ENCODE results near the gene SOCS6. TPM values are rescaled to one million over a fixed set of nuclear protein-coding genes. Genes with fewer than 3 reads are reported as not detected.

Gene SOCS6
- total and polyA plus RNA-seq, 2 donors (not counting 3 experiments of a cell fraction or from before 2014, with no cell fraction given), result 8.6 to 15.0 TPM

- TF ChIP-seq GATA2 (IDR thresholded peaks at IDR 0.05; ENCODE audit: insufficient read depth, insufficient read length, low read depth, low read length) (no peak), POLR2AphosphoS5 (IDR thresholded peaks at IDR 0.05; ENCODE audit: insufficient read depth, low read depth, low read length) (no peak), FOS (IDR thresholded peaks at IDR 0.05; ENCODE audit: borderline replicate concordance, insufficient read depth, low read length) (no peak), POLR2A (IDR thresholded peaks at IDR 0.05; ENCODE audit: low read depth, low read length) (no peak), JUN (IDR thresholded peaks at IDR 0.05; ENCODE audit: borderline replicate concordance, insufficient read depth, insufficient read length, low read depth) (no peak), MAX (IDR thresholded peaks at IDR 0.05; ENCODE audit: insufficient read depth, insufficient read length) (no peak), EZH2 (IDR thresholded peaks at IDR 0.05; ENCODE audit: borderline replicate concordance, low read depth, low read length, severe bottlenecking) (no peak), MYC (IDR thresholded peaks at IDR 0.05; ENCODE audit: low read depth, low read length) (no peak)
- TF ChIP-seq, protein P1, sequence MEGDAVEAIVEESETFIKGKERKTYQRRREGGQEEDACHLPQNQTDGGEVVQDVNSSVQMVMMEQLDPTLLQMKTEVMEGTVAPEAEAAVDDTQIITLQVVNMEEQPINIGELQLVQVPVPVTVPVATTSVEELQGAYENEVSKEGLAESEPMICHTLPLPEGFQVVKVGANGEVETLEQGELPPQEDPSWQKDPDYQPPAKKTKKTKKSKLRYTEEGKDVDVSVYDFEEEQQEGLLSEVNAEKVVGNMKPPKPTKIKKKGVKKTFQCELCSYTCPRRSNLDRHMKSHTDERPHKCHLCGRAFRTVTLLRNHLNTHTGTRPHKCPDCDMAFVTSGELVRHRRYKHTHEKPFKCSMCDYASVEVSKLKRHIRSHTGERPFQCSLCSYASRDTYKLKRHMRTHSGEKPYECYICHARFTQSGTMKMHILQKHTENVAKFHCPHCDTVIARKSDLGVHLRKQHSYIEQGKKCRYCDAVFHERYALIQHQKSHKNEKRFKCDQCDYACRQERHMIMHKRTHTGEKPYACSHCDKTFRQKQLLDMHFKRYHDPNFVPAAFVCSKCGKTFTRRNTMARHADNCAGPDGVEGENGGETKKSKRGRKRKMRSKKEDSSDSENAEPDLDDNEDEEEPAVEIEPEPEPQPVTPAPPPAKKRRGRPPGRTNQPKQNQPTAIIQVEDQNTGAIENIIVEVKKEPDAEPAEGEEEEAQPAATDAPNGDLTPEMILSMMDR (IDR thresholded peaks at IDR 0.05; ENCODE audit: extremely low read depth in 1 of 2, insufficient read depth in 1 of 2, low read depth in 1 of 2, low read length in 2 of 2), result no peak
- BruUV-seq (replicated peaks), result no TSS peak
Observed at GRCh38 chr18:70322385-70322784, 33.5 kb downstream of the SOCS6 start.

More at GRCh38 chr18:70322385-70322784, 33.5 kb downstream of the SOCS6 start:
- no peak overlapping the region for H3K9ac ChIP-seq (replicated peaks; ENCODE audit: extremely low read depth, insufficient read depth, low read length)
- H3K9me3 ChIP-seq (replicated peaks; ENCODE audit: control insufficient read depth, insufficient read depth, low read length), result no peaks in the 10 kb centered on the region
- intact Hi-C loops (cut with micrococcal nuclease), result no loop called here
- no peak overlapping the region for H3K27ac ChIP-seq (ENCODE audit: insufficient read depth, low read depth, low read length)
- CTCF ChIA-PET, result no interaction called here
- FAIRE-seq (no peak), DNase-seq (ENCODE audit: low read depth, low spot score) (no peak)
- dilution Hi-C loops (cut with MboI; ENCODE audit: extremely low pct_ligation_motif_present, low sequenced_read_pairs), result no loop called here
- no peaks in the 10 kb centered on the region for H4K20me1 ChIP-seq (replicated peaks; ENCODE audit: control insufficient read depth, extremely low read depth, insufficient read depth, low read length)
- POLR2A ChIA-PET, result no interaction called here
- no peak overlapping the region for H3K4me2 ChIP-seq (ENCODE audit: insufficient read depth, low read length)
- no peaks in the 10 kb centered on the region for H3K27me3 ChIP-seq (ENCODE audit: control insufficient read depth in 2 of 2, insufficient read depth in 2 of 2, low read length in 2 of 2)
- H2AFZ ChIP-seq (ENCODE audit: low read depth, low read length), result no peak overlapping the region
- H3K36me3 ChIP-seq (ENCODE audit: control insufficient read depth in 2 of 2, extremely low read depth in 1 of 2, insufficient read depth in 2 of 2, low read length in 2 of 2), result peaks cover 0 to 10% of the 10 kb centered on the region in 2 experiments
- H3K4me1 ChIP-seq (ENCODE audit: control insufficient read depth, extremely low read depth, insufficient read depth, low read length), result no peaks in the 10 kb centered on the region
- no peak overlapping the region for H3K4me3 ChIP-seq (replicated peaks in 1 of 3; ENCODE audit: insufficient read depth in 1 of 3, low read depth in 1 of 3, low read length in 3 of 3)
- peaks cover 48% of the 10 kb centered on the region for H3K79me2 ChIP-seq (ENCODE audit: control insufficient read depth, insufficient read depth, low read length)
- no peaks in the 10 kb centered on the region for H3K9me1 ChIP-seq (replicated peaks; ENCODE audit: control insufficient read depth, extremely low read depth, insufficient read depth, low read length)

Data from endothelial cell of umbilical vein (primary cell).